Measurements from ENCODE around the gene PFKFB4. TPM values are rescaled to one million over a fixed set of nuclear protein-coding genes. Genes with fewer than 3 reads are reported as not detected.

Gene PFKFB4
- total RNA-seq, 1 donor from 2014 or later, result 19.4 TPM

- peaks cover 5% of the 10 kb centered on the region for H3K4me1 Mint-ChIP-seq
These were observed 35.0 kb downstream of the PFKFB4 start for GRCh38 chr3:48521635-48522034.

GRCh38 chr3:48519277-48519643 is 37.3 kb downstream of the PFKFB4 start:
- DNase-seq (ENCODE audit: low spot score in 2 of 2, unreplicated experiment in 2 of 2), result no peak
- H3K4me3 Mint-ChIP-seq, result no peak overlapping the region
- no peaks in the 10 kb centered on the region for H3K27me3 Mint-ChIP-seq (ENCODE audit: low read depth)
- H3K4me1 Mint-ChIP-seq, result peaks cover 5% of the 10 kb centered on the region
- H3K9me3 Mint-ChIP-seq, result no peaks in the 10 kb centered on the region
- no peak for TF ChIP-seq CTCF (IDR thresholded peaks at IDR 0.05; ENCODE audit: unreplicated experiment)
- no peak overlapping the region for H3K27ac Mint-ChIP-seq
- peaks cover 3% of the 10 kb centered on the region for H3K36me3 Mint-ChIP-seq

More at GRCh38 chr3:48521635-48522034, 35.0 kb downstream of the PFKFB4 start:
- Mint-ChIP-seq H3K27me3 (ENCODE audit: low read depth) (no peaks in the 10 kb centered on the region), H3K4me3 (no peak overlapping the region), H3K9me3 (no peaks in the 10 kb centered on the region), H3K27ac (no peak overlapping the region), H3K36me3 (peaks cover 7% of the 10 kb centered on the region)
- TF ChIP-seq CTCF (IDR thresholded peaks at IDR 0.05; ENCODE audit: unreplicated experiment), result no peak
- no peak for DNase-seq (ENCODE audit: low spot score in 2 of 2, unreplicated experiment in 2 of 2)

GRCh38 chr3:48518638-48519276 is 37.8 kb downstream of the PFKFB4 start:
- DNase-seq (ENCODE audit: low spot score in 2 of 2, unreplicated experiment in 2 of 2), result no peak
- H3K4me3 Mint-ChIP-seq, result no peak overlapping the region
- H3K9me3 Mint-ChIP-seq, result no peaks in the 10 kb centered on the region
- H3K27me3 Mint-ChIP-seq (ENCODE audit: low read depth), result no peaks in the 10 kb centered on the region
- peaks cover 3% of the 10 kb centered on the region for H3K36me3 Mint-ChIP-seq
- H3K27ac Mint-ChIP-seq, result peak overlapping the region; percentile 89
- TF ChIP-seq CTCF (IDR thresholded peaks at IDR 0.05; ENCODE audit: unreplicated experiment), result no peak
- peaks cover 5% of the 10 kb centered on the region for H3K4me1 Mint-ChIP-seq

GRCh38 chr3:48518069-48518468 is 38.5 kb downstream of the PFKFB4 start:
- H3K27me3 Mint-ChIP-seq (ENCODE audit: low read depth), result no peaks in the 10 kb centered on the region
- H3K9me3 Mint-ChIP-seq, result no peaks in the 10 kb centered on the region
- DNase-seq (ENCODE audit: low spot score in 2 of 2, unreplicated experiment in 2 of 2), result no peak
- peaks cover 3% of the 10 kb centered on the region for H3K36me3 Mint-ChIP-seq
- no peak for TF ChIP-seq CTCF (IDR thresholded peaks at IDR 0.05; ENCODE audit: unreplicated experiment)
- peak overlapping the region; percentile 89 for H3K27ac Mint-ChIP-seq
- peaks cover 5% of the 10 kb centered on the region for H3K4me1 Mint-ChIP-seq
- H3K4me3 Mint-ChIP-seq, result no peak overlapping the region

- Mint-ChIP-seq H3K4me3 (no peak overlapping the region), H3K9me3 (no peaks in the 10 kb centered on the region), H3K27me3 (ENCODE audit: low read depth) (no peaks in the 10 kb centered on the region), H3K4me1 (peaks cover 5% of the 10 kb centered on the region), H3K36me3 (peaks cover 3% of the 10 kb centered on the region), H3K27ac (no peak overlapping the region)
- TF ChIP-seq CTCF (IDR thresholded peaks at IDR 0.05; ENCODE audit: unreplicated experiment), result no peak
- no peak for DNase-seq (ENCODE audit: low spot score in 2 of 2, unreplicated experiment in 2 of 2)
These were observed 40.0 kb downstream of the PFKFB4 start for GRCh38 chr3:48516571-48516970.
